ENCODE results near the gene MLX.

MLX gene

DNA sequence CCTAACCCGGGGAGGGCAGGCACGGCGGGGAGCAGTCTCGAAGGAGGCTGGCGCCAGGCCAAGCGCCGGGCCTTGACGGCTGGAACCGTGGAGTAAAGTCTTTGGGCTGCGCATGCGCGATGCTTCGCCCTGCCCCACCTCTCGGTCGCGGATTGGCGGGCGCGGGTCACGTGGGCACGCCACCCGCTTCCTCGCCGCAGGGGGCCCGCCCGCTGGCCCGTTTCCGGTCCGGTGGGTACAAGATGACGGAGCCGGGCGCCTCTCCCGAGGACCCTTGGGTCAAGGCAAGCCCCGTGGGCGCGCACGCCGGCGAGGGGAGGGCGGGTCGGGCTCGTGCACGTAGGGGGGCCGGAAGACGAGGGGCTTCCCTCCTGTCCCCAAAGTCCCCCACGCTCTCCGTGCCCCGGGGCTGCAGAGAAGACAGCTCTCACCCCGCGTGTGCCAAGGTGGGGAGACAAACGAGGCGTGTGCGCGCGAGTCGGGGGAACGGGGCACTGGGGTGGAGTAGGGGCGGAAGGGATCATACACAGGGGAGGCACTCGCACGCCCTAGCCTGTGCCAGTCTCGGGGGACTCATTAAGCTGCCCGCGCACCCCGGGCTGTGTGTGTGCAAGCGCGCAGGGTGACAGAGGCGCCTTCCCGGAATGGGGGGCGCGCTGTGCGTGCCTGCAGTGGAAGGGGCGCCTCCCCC is at the start of gene MLX:
MLX (plus strand) TSS at position 218 of the 691 bp plus-strand sequence; CDS start at position 243, 25 bp downstream.
- no peak for TF ChIP-seq CTCF (conservative IDR thresholded peaks at IDR 0.05; ENCODE audit: low read length)
- peak; percentile 86 for DNase-seq (ENCODE audit: low read depth)
- H3K4me3 ChIP-seq (ENCODE audit: low read length): peak within 1 kb of the TSS; percentile 91

- DNase-seq (ENCODE audit: low read depth): peak; percentile 97
- no peak overlapping the region for H3K4me3 ChIP-seq (ENCODE audit: low read length)
- peak; percentile 95 for TF ChIP-seq CTCF (conservative IDR thresholded peaks at IDR 0.05; ENCODE audit: low read length)
These were observed 49.4 kb upstream of the MLX start for GRCh38 chr17:42517516-42517915.

- no peak for TF ChIP-seq CTCF (conservative IDR thresholded peaks at IDR 0.05; ENCODE audit: low read length)
- peak; percentile 98 for DNase-seq (ENCODE audit: low read depth)
- no peak overlapping the region for H3K4me3 ChIP-seq (ENCODE audit: low read length)
These were observed 48.7 kb upstream of the MLX start for GRCh38 chr17:42518046-42518754.

GRCh38 chr17:42518755-42519545 is 48.0 kb upstream of the MLX start:
- no peak overlapping the region for H3K4me3 ChIP-seq (ENCODE audit: low read length)
- no peak for TF ChIP-seq CTCF (conservative IDR thresholded peaks at IDR 0.05; ENCODE audit: low read length)
- peak; percentile 25 for DNase-seq (ENCODE audit: low read depth)

DNA sequence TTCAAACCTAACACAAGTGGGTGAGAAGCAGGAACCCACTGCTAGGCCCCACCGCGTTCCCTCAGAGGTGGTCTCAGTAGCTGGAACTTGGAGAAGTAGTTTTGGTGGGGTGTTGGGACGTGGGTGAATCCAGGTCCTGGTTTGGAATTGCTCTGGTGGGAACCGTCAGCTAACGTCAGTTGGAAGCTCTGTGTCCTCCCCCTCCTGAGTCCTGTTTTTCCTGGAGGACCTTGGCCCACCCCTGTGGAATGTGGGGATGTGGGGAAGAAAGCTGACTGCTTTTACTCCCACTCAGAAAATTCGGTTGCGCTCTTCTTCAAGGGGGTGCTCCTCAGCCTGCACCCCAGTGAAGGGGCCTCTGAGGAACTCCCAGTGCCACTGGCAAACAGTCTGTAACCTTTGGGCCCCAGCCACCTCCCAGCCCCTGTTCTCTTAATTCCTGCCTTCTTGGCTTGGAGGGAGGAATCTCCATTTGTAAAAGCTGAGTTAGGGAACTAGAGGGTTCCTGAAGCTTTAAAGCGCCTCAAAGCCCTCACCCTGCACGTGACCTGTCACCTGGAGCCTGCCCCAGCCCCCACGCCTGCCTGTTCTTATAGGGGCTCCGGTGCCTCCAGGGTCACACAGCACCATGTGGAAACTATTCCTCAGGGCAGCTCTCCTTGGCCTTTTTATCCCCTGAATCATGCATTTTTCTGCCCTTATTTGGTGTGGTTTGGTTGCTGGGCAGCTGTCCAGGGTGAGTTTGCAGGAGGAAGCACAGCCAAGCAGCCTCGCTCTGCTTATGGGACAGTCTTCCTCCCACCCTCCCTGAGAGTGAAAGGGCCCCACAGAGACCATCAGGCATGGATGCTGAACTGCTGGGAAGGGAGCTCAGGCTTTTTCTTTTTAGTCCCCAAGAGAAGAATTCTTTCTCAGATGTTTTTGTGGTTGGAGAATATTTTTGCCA is 47.1 kb upstream of the MLX start:
- TF ChIP-seq CTCF (conservative IDR thresholded peaks at IDR 0.05; ENCODE audit: low read length): no peak
- DNase-seq (ENCODE audit: low read depth): peak; percentile 100
- H3K4me3 ChIP-seq (ENCODE audit: low read length): no peak overlapping the region

DNA sequence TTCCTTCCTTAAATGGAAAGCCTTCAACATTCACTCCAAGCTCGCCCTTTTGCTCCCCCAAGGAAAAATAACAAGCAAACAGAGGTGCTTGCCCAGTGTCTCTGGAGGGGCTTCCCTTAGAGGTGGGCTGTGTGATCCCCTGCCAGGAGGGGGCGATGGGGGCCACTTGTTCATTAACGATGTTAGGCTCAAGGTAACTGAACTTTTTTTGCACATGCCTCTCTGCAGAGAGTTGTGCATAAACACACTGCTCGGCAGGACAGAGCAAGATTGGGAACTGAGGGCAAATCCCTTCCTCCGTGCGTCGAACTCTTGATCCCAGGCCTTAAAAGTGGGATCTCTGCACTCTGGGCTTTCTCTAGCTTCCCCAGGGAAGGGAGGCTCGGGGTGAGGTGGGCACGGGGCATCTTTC is 46.4 kb upstream of the MLX start:
- DNase-seq (ENCODE audit: low read depth): no peak
- peak; percentile 30 for TF ChIP-seq CTCF (conservative IDR thresholded peaks at IDR 0.05; ENCODE audit: low read length)
- H3K4me3 ChIP-seq (ENCODE audit: low read length): peak overlapping the region; percentile 24
